Measurements from ENCODE around the gene WWOX.

DNA sequence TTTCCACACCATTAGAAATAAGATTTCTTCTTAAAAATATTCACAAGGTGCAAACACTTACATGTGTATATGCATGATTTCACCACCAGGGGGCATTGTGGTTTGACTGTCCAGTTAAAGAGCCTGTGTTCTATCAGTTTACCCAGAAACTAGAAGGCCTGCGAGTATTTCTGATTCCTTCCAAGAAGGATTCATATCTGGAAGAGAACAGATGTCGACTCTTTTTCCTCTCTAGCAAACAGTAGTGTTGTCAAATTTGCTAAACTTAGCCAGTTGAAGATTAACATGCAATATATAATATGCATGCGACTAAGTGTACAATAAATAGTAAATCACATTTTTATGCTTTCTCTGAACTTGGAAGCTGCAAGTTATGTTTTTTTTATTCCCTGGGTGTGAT, 404.1 kb downstream of the WWOX start:
- TF ChIP-seq, protein P1, sequence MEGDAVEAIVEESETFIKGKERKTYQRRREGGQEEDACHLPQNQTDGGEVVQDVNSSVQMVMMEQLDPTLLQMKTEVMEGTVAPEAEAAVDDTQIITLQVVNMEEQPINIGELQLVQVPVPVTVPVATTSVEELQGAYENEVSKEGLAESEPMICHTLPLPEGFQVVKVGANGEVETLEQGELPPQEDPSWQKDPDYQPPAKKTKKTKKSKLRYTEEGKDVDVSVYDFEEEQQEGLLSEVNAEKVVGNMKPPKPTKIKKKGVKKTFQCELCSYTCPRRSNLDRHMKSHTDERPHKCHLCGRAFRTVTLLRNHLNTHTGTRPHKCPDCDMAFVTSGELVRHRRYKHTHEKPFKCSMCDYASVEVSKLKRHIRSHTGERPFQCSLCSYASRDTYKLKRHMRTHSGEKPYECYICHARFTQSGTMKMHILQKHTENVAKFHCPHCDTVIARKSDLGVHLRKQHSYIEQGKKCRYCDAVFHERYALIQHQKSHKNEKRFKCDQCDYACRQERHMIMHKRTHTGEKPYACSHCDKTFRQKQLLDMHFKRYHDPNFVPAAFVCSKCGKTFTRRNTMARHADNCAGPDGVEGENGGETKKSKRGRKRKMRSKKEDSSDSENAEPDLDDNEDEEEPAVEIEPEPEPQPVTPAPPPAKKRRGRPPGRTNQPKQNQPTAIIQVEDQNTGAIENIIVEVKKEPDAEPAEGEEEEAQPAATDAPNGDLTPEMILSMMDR (IDR thresholded peaks at IDR 0.05), result peak; percentile 80 to 95 (median 88)
- TF ChIP-seq POLR2AphosphoS5 (IDR thresholded peaks at IDR 0.05) (peak; percentile 13), POLR2A (IDR thresholded peaks at IDR 0.05) (no peak), EP300 (IDR thresholded peaks at IDR 0.05) (no peak)

Data from gastroesophageal sphincter (tissue), 3 donors.